Activated CD4-positive, alpha-beta T cell treated with anti-CD3 and anti-CD28 coated beads for 48 hours (primary cell): ENCODE data around the gene NNMT.

Experiments used
- DNase-seq: peaks from one replicate; pipeline ENCODE4 v3.0.0-alpha.2; 2020

Gene NNMT

GRCh38 chr11:114263513-114264170, 32.6 kb upstream of the NNMT start:
- no peak for DNase-seq

- no peak for DNase-seq
These were observed 31.8 kb upstream of the NNMT start for GRCh38 chr11:114264381-114264780.

- no peak for DNase-seq
These were observed 30.9 kb upstream of the NNMT start for GRCh38 chr11:114265122-114265878.

GRCh38 chr11:114269498-114269897, 26.7 kb upstream of the NNMT start:
- no peak for DNase-seq

GRCh38 chr11:114270531-114271270, 25.5 kb upstream of the NNMT start:
- DNase-seq, result no peak

- DNase-seq, result no peak
These were observed 24.9 kb upstream of the NNMT start for GRCh38 chr11:114271316-114271715.

- no peak for DNase-seq
These were observed 23.9 kb upstream of the NNMT start for GRCh38 chr11:114272311-114272710.

- no peak for DNase-seq
These were observed 23.1 kb upstream of the NNMT start for GRCh38 chr11:114273071-114273470.

- DNase-seq, result no peak
These were observed 22.1 kb upstream of the NNMT start for GRCh38 chr11:114273890-114274635.

GRCh38 chr11:114274637-114275036, 21.6 kb upstream of the NNMT start:
- DNase-seq, result no peak

GRCh38 chr11:114275280-114275679, 20.9 kb upstream of the NNMT start:
- DNase-seq, result no peak

GRCh38 chr11:114276077-114276476, 20.1 kb upstream of the NNMT start:
- DNase-seq, result no peak

- DNase-seq, result no peak
These were observed 18.4 kb upstream of the NNMT start for GRCh38 chr11:114277637-114278341.

- no peak for DNase-seq
These were observed 17.7 kb upstream of the NNMT start for GRCh38 chr11:114278342-114279065.

- DNase-seq, result no peak
These were observed 16.2 kb upstream of the NNMT start for GRCh38 chr11:114279792-114280546.

- DNase-seq, result peak; percentile 21
These were observed 15.5 kb upstream of the NNMT start for GRCh38 chr11:114280696-114281095.

GRCh38 chr11:114281388-114281956, 14.7 kb upstream of the NNMT start:
- DNase-seq, result no peak

- no peak for DNase-seq
These were observed 13.7 kb upstream of the NNMT start for GRCh38 chr11:114282488-114282887.

GRCh38 chr11:114283422-114283821, 12.8 kb upstream of the NNMT start:
- DNase-seq, result no peak

GRCh38 chr11:114284021-114284420, 12.2 kb upstream of the NNMT start:
- DNase-seq, result no peak

- DNase-seq, result no peak
These were observed 11.3 kb upstream of the NNMT start for GRCh38 chr11:114284914-114285313.
